Measurements from ENCODE around the gene UTP3. TPM values are rescaled to one million over a fixed set of nuclear protein-coding genes. Genes with fewer than 3 reads are reported as not detected.
"Not testable (repeated sequence)": the region's sequence is repeated elsewhere in the genome, so short reads cannot be mapped to it uniquely, and the experiment has no call there.

UTP3 gene
- total RNA-seq, 1 donor from 2014 or later = 23.5 TPM

- DNase-seq = peak; percentile 53
- not testable (repeated sequence) for H3K4me3 Mint-ChIP-seq (ENCODE audit: unreplicated experiment)
These were observed 47.6 kb downstream of the UTP3 start for GRCh38 chr4:70735915-70736314.

GRCh38 chr4:70737006-70737405 lies 48.7 kb downstream of the UTP3 start:
- DNase-seq = no peak
- no peak overlapping the region for H3K27ac Mint-ChIP-seq (ENCODE audit: unreplicated experiment)
- H3K4me1 Mint-ChIP-seq (ENCODE audit: low read depth, unreplicated experiment) = peaks cover 13% of the 10 kb centered on the region
- peaks cover 2% of the 10 kb centered on the region for H3K27me3 Mint-ChIP-seq (ENCODE audit: unreplicated experiment)
- no peak overlapping the region for H3K4me3 Mint-ChIP-seq (ENCODE audit: unreplicated experiment)
- no peaks in the 10 kb centered on the region for H3K36me3 Mint-ChIP-seq (ENCODE audit: unreplicated experiment)
- H3K9me3 Mint-ChIP-seq (ENCODE audit: unreplicated experiment) = no peaks in the 10 kb centered on the region
- no peak for TF ChIP-seq CTCF (IDR thresholded peaks at IDR 0.05; ENCODE audit: partially characterized antibody, unreplicated experiment)

More at GRCh38 chr4:70735915-70736314, 47.6 kb downstream of the UTP3 start:
- not testable (repeated sequence) for H3K9me3 Mint-ChIP-seq (ENCODE audit: unreplicated experiment); H3K27ac Mint-ChIP-seq (ENCODE audit: unreplicated experiment); H3K4me1 Mint-ChIP-seq (ENCODE audit: low read depth, unreplicated experiment); H3K36me3 Mint-ChIP-seq (ENCODE audit: unreplicated experiment); H3K27me3 Mint-ChIP-seq (ENCODE audit: unreplicated experiment)
- TF ChIP-seq CTCF (IDR thresholded peaks at IDR 0.05; ENCODE audit: partially characterized antibody, unreplicated experiment) = peak; percentile 10

GRCh38 chr4:70737409-70737808 lies 49.1 kb downstream of the UTP3 start:
- peaks cover 16% of the 10 kb centered on the region for H3K4me1 Mint-ChIP-seq (ENCODE audit: low read depth, unreplicated experiment)
- TF ChIP-seq CTCF (IDR thresholded peaks at IDR 0.05; ENCODE audit: partially characterized antibody, unreplicated experiment) = no peak
- H3K36me3 Mint-ChIP-seq (ENCODE audit: unreplicated experiment) = no peaks in the 10 kb centered on the region
- H3K27ac Mint-ChIP-seq (ENCODE audit: unreplicated experiment) = no peak overlapping the region
- no peak for DNase-seq
- no peaks in the 10 kb centered on the region for H3K9me3 Mint-ChIP-seq (ENCODE audit: unreplicated experiment)
- no peak overlapping the region for H3K4me3 Mint-ChIP-seq (ENCODE audit: unreplicated experiment)
- H3K27me3 Mint-ChIP-seq (ENCODE audit: unreplicated experiment) = peaks cover 1% of the 10 kb centered on the region

GRCh38 chr4:70739496-70740337 lies 51.4 kb downstream of the UTP3 start:
- Mint-ChIP-seq H3K36me3 (ENCODE audit: unreplicated experiment) (no peaks in the 10 kb centered on the region), H3K9me3 (ENCODE audit: unreplicated experiment) (no peaks in the 10 kb centered on the region), H3K27me3 (ENCODE audit: unreplicated experiment) (no peaks in the 10 kb centered on the region), H3K27ac (ENCODE audit: unreplicated experiment) (no peak overlapping the region), H3K4me3 (ENCODE audit: unreplicated experiment) (no peak overlapping the region), H3K4me1 (ENCODE audit: low read depth, unreplicated experiment) (peaks cover 20% of the 10 kb centered on the region)
- TF ChIP-seq CTCF (IDR thresholded peaks at IDR 0.05; ENCODE audit: partially characterized antibody, unreplicated experiment) = no peak
- no peak for DNase-seq

Other genes starting within 250 kb of the UTP3 start
- not detected for gene MUC7, start 216.3 kb upstream of the UTP3 start, total RNA-seq (ENCODE audit: unreplicated experiment)
- not detected for gene AMTN, start 170.0 kb upstream of the UTP3 start, total RNA-seq (ENCODE audit: unreplicated experiment)
- not detected for gene AMBN, start 96.3 kb upstream of the UTP3 start, total RNA-seq (ENCODE audit: unreplicated experiment)
- not detected for gene ENAM, start 59.8 kb upstream of the UTP3 start, total RNA-seq (ENCODE audit: unreplicated experiment)
- gene JCHAIN, start 22.0 kb upstream of the UTP3 start, total RNA-seq (ENCODE audit: unreplicated experiment) = not detected
- gene RUFY3, start 33.4 kb downstream of the UTP3 start, total RNA-seq (ENCODE audit: unreplicated experiment) = 291 TPM
- 61.1 TPM for gene GRSF1, start 151.4 kb downstream of the UTP3 start, total RNA-seq (ENCODE audit: unreplicated experiment)
- 24.6 TPM for gene MOB1B, start 213.8 kb downstream of the UTP3 start, total RNA-seq (ENCODE audit: unreplicated experiment)